ENCODE data around the gene VAT1L. TPM values are rescaled to one million over a fixed set of nuclear protein-coding genes. Genes with fewer than 3 reads are reported as not detected.
"Not testable (repeated sequence)": the region's sequence is repeated elsewhere in the genome, so short reads cannot be mapped to it uniquely, and the experiment has no call there.

VAT1L gene
- total RNA-seq, 1 experiment from 2014 or later = not detected

DNA sequence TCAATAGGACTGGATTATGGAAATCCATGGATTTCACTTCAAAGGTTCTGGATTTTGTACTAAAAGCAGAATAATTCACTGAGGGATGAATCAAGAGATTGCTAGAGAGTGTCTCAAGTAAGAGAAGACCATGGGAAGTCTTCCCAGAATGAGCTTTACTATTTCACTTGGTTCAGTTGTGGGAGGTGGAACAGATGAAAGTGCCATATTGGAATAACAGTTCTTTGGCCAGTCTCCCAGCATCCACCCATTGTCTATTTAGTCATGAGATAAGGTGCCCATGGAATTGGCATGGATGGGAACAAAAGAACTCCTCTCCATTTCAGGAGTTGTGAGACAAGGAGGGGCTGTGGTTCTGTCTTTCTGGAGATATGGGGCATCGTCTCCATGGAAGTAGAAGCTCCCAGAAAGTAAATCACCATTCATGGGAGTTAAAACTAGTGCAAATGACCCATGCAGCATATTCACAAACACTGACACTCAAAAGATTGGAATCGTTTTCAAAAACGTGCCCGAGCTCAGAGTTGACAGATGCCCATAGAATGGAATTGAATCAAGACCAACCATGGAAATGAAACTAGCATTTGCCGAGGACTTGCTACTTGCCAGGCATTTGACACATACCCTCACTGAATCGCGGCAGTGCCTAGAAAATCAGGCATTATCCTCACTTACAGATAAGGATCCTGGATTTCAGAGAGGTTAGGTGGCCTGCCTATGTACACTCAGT is 197.8 kb downstream of the VAT1L start:
- Mint-ChIP-seq H3K27ac (ENCODE audit: unreplicated experiment) (no peak overlapping the region), H3K36me3 (ENCODE audit: insufficient read depth, unreplicated experiment) (no peaks in the 10 kb centered on the region), H3K4me1 (ENCODE audit: low read depth, unreplicated experiment) (no peaks in the 10 kb centered on the region), H3K9me3 (ENCODE audit: low read depth, unreplicated experiment) (peaks cover 8% of the 10 kb centered on the region), H3K4me3 (ENCODE audit: low read depth, unreplicated experiment) (no peak overlapping the region), H3K27me3 (ENCODE audit: unreplicated experiment) (peaks cover 19% of the 10 kb centered on the region)
- TF ChIP-seq CTCF (IDR thresholded peaks at IDR 0.05; ENCODE audit: unreplicated experiment) = no peak
- intact Hi-C loops (cut with micrococcal nuclease; ENCODE audit: unreplicated experiment) = no loop called here
- DNase-seq = no peak
- BruUV-seq (replicated peaks) = no TSS peak
- CTCF ChIA-PET = no interaction called here

DNA sequence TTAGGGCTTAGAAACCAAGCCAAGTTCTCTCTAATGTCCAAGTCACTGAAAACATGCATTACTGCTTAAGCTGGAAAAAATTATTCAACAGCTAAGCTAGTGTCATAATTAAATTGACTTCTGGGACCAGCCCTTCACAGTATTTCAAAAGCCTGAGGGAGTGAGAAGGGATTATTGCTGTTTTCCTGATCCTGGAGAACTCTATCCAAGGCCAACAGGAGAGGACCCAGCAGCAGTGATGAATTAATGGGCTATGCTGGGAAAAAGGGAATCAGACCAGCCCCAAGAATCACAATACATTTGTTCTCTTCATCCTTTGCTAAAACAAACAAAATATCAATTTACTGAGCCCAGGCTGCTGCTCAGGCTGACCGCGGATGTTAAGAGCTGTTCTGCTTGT is 199.4 kb downstream of the VAT1L start:
- no peak for TF ChIP-seq CTCF (IDR thresholded peaks at IDR 0.05; ENCODE audit: unreplicated experiment)
- CTCF ChIA-PET = no interaction called here
- Mint-ChIP-seq H3K4me3 (ENCODE audit: low read depth, unreplicated experiment) (no peak overlapping the region), H3K9me3 (ENCODE audit: low read depth, unreplicated experiment) (peaks cover 6% of the 10 kb centered on the region), H3K27ac (ENCODE audit: unreplicated experiment) (no peak overlapping the region), H3K4me1 (ENCODE audit: low read depth, unreplicated experiment) (no peaks in the 10 kb centered on the region), H3K27me3 (ENCODE audit: unreplicated experiment) (peaks cover 30% of the 10 kb centered on the region), H3K36me3 (ENCODE audit: insufficient read depth, unreplicated experiment) (no peaks in the 10 kb centered on the region)
- no TSS peak for BruUV-seq (replicated peaks)
- intact Hi-C loops (cut with micrococcal nuclease; ENCODE audit: unreplicated experiment) = no loop called here
- DNase-seq = no peak

- peaks cover 30% of the 10 kb centered on the region for H3K27me3 Mint-ChIP-seq (ENCODE audit: unreplicated experiment)
- no peaks in the 10 kb centered on the region for H3K4me1 Mint-ChIP-seq (ENCODE audit: low read depth, unreplicated experiment)
- CTCF ChIA-PET = no interaction called here
- BruUV-seq (replicated peaks) = no TSS peak
- H3K4me3 Mint-ChIP-seq (ENCODE audit: low read depth, unreplicated experiment) = no peak overlapping the region
- no peak for DNase-seq
- H3K9me3 Mint-ChIP-seq (ENCODE audit: low read depth, unreplicated experiment) = no peaks in the 10 kb centered on the region
- no peak for TF ChIP-seq CTCF (IDR thresholded peaks at IDR 0.05; ENCODE audit: unreplicated experiment)
- intact Hi-C loops (cut with micrococcal nuclease; ENCODE audit: unreplicated experiment) = no loop called here
- no peak overlapping the region for H3K27ac Mint-ChIP-seq (ENCODE audit: unreplicated experiment)
- H3K36me3 Mint-ChIP-seq (ENCODE audit: insufficient read depth, unreplicated experiment) = no peaks in the 10 kb centered on the region
Measured at GRCh38 chr16:77989846-77990245, 201.5 kb downstream of the VAT1L start.

DNA sequence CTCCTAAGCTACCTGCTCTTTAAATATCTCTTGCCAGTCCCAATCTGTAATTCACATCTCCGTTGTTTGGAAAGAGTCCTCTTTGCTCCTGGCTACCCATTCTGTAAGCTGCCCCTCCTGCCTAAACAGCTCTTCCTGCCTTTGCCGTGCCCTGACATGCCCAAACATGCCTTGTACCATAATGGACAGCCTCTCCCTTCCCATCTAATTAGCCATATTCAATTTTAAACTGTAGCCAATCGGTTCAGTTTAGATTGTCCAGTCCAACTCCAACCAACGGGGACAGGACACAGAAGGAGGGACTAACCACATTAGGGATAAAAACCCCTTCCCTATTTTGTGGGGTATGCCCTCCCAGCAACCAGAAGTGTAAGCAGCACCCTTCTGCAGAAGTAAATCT is 203.3 kb downstream of the VAT1L start:
- BruUV-seq (replicated peaks) = no TSS peak
- DNase-seq = no peak
- Mint-ChIP-seq H3K4me3 (ENCODE audit: low read depth, unreplicated experiment) (no peak overlapping the region), H3K9me3 (ENCODE audit: low read depth, unreplicated experiment) (peaks cover 2% of the 10 kb centered on the region), H3K4me1 (ENCODE audit: low read depth, unreplicated experiment) (no peaks in the 10 kb centered on the region), H3K36me3 (ENCODE audit: insufficient read depth, unreplicated experiment) (no peaks in the 10 kb centered on the region), H3K27ac (ENCODE audit: unreplicated experiment) (no peak overlapping the region), H3K27me3 (ENCODE audit: unreplicated experiment) (peaks cover 30% of the 10 kb centered on the region)
- no peak for TF ChIP-seq CTCF (IDR thresholded peaks at IDR 0.05; ENCODE audit: unreplicated experiment)
- intact Hi-C loops (cut with micrococcal nuclease; ENCODE audit: unreplicated experiment) = no loop called here
- CTCF ChIA-PET = no interaction called here

GRCh38 chr16:77992381-77992780 is 204.0 kb downstream of the VAT1L start:
- CTCF ChIA-PET; H3K36me3 Mint-ChIP-seq (ENCODE audit: insufficient read depth, unreplicated experiment); intact Hi-C loops (cut with micrococcal nuclease; ENCODE audit: unreplicated experiment); H3K27ac Mint-ChIP-seq (ENCODE audit: unreplicated experiment); BruUV-seq (replicated peaks); H3K4me3 Mint-ChIP-seq (ENCODE audit: low read depth, unreplicated experiment); DNase-seq; H3K4me1 Mint-ChIP-seq (ENCODE audit: low read depth, unreplicated experiment); H3K9me3 Mint-ChIP-seq (ENCODE audit: low read depth, unreplicated experiment): not testable (repeated sequence)
- peaks cover 30% of the 10 kb centered on the region for H3K27me3 Mint-ChIP-seq (ENCODE audit: unreplicated experiment)
